Measurements from ENCODE around the gene GATA3. TPM values are rescaled to one million over a fixed set of nuclear protein-coding genes. Genes with fewer than 3 reads are reported as not detected.

GATA3 gene
- total RNA-seq, 4 donors from 2014 or later, result 0.35 to 1.3 (median 0.40) TPM; not detected in 1

DNA sequence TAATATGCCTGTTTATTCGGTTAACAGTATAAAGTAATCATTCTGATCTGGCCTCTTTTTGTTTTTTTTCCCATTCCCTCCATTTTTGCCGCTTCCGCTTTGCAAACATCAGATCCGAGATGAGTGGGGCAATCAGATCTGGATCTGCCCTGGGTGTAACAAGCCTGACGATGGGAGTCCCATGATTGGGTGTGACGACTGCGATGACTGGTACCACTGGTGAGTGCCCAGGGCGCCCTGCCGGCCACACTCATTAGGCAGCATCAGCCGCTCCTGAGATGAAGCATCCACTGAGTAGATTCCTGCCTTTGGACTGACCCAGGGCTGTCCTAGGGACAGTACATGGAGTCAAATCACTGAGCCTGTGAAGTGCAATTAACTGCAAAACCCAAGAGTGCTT, 40.9 kb upstream of the GATA3 start:
- DNase-seq, result no peak
- intact Hi-C loops (cut with DNase I), result no loop called here
- H3K4me1 ChIP-seq, result no peaks in the 10 kb centered on the region
- TF ChIP-seq, protein P1, sequence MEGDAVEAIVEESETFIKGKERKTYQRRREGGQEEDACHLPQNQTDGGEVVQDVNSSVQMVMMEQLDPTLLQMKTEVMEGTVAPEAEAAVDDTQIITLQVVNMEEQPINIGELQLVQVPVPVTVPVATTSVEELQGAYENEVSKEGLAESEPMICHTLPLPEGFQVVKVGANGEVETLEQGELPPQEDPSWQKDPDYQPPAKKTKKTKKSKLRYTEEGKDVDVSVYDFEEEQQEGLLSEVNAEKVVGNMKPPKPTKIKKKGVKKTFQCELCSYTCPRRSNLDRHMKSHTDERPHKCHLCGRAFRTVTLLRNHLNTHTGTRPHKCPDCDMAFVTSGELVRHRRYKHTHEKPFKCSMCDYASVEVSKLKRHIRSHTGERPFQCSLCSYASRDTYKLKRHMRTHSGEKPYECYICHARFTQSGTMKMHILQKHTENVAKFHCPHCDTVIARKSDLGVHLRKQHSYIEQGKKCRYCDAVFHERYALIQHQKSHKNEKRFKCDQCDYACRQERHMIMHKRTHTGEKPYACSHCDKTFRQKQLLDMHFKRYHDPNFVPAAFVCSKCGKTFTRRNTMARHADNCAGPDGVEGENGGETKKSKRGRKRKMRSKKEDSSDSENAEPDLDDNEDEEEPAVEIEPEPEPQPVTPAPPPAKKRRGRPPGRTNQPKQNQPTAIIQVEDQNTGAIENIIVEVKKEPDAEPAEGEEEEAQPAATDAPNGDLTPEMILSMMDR (IDR thresholded peaks at IDR 0.05), result no peak
- TF ChIP-seq POLR2A (IDR thresholded peaks at IDR 0.05), result no peak
- no peak overlapping the region for H3K27ac ChIP-seq
- peaks cover 0 to 75% (median 21%) of the 10 kb centered on the region in 3 donors for H3K36me3 ChIP-seq
- no peaks in the 10 kb centered on the region for H3K27me3 ChIP-seq
- WGBS, 2 donors, result 97% methylated on average over 6 to 7 of the region's 10 CpGs
- no peaks in the 10 kb centered on the region for H3K9me3 ChIP-seq
- H3K4me3 ChIP-seq, result no peak overlapping the region

DNA sequence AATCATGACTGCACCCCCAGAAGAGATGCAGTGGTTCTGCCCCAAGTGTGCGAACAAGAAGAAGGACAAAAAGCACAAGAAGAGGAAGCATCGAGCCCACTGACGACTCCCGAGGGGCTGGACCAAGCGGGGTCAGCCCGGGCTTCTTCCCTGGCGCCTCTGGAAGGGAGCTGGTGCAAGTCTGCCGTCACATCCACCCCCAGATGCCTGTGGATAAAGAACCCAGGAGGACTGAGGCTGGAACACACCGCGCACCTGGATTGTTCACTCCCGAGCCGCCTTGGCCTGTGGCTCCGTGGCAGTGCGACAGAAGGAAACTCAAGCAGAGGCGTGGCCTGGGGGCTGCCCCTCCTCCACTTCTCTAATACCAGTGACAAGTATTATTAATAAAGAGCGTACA, 39.8 kb upstream of the GATA3 start:
- H3K36me3 ChIP-seq, result peaks cover 0 to 65% (median 18%) of the 10 kb centered on the region in 3 donors
- H3K9me3 ChIP-seq, result no peaks in the 10 kb centered on the region
- TF ChIP-seq, protein P1 (IDR thresholded peaks at IDR 0.05), result no peak
- no peak for TF ChIP-seq POLR2A (IDR thresholded peaks at IDR 0.05)
- H3K27me3 ChIP-seq, result no peaks in the 10 kb centered on the region
- DNase-seq, result no peak
- 90 to 94% methylated on average over 14 to 16 of the region's 16 CpGs for WGBS, 2 donors
- H3K27ac ChIP-seq, result no peak overlapping the region
- no peaks in the 10 kb centered on the region for H3K4me1 ChIP-seq
- H3K4me3 ChIP-seq, result no peak overlapping the region
- intact Hi-C loops (cut with DNase I), result no loop called here

DNA sequence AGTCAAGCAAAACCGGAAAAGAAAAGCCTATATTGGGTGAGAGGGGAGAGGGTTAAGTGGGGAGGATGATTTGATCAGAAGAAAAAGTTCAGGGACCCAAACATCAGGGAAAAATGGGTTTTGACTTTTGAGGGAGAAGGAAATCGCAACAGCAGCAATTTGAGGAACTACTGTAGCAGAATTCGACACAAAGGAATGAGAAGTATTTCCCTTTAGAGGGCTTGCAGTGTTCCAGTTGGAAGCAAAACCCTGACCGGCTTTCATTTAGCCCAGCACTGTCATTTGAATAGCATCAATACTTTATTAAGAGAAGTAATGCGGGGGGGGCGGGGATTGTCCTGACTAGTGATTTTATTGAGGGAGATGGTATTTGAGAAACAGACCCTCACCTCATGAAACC, 37.2 kb upstream of the GATA3 start:
- no peak overlapping the region for H3K27ac ChIP-seq
- H3K4me3 ChIP-seq, result no peak overlapping the region
- DNase-seq, result no peak
- peaks cover 0 to 39% (median 14%) of the 10 kb centered on the region in 3 donors for H3K36me3 ChIP-seq
- intact Hi-C loops (cut with DNase I), result no loop called here
- H3K27me3 ChIP-seq, result no peaks in the 10 kb centered on the region
- no peaks in the 10 kb centered on the region for H3K4me1 ChIP-seq
- no peaks in the 10 kb centered on the region for H3K9me3 ChIP-seq
- TF ChIP-seq, protein P1 (IDR thresholded peaks at IDR 0.05), result no peak
- no peak for TF ChIP-seq POLR2A (IDR thresholded peaks at IDR 0.05)
- WGBS, 2 donors, result 68 to 72% methylated on average over 5 to 6 of the region's 6 CpGs

GRCh38 chr10:8023321-8023720, 31.2 kb upstream of the GATA3 start:
- intact Hi-C loops (cut with DNase I), result no loop called here

DNA sequence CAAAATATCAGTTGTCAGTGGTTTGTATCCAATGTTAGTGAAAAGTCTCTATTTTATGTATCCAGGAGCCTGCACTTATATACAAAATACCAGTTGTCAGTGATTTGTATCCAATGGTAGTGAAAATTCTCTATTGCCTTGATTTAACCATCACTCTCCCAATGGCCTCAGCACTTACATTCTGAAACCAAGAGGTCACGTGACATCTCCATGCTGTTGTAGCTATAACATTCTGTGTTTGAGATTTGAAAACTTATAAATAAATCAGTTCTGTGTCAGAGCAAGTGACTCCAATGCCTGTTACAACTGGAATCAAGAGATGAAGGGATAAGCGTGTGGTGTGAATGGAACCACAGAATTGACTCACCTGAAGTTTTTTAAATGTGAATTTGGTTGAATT, 30.6 kb upstream of the GATA3 start:
- Histone ChIP-seq H3K27me3 (peaks cover 0 to 41% (median 2%) of the 10 kb centered on the region in 4 donors), H3K4me1 (peaks cover 0 to 5% (median 0%) of the 10 kb centered on the region in 3 donors), H3K36me3 (no peaks in the 10 kb centered on the region), H3K9me3 (no peaks in the 10 kb centered on the region), H3K4me3 (no peak overlapping the region), H3K27ac (no peak overlapping the region)
- WGBS, 2 donors, result 78 to 91% methylated on average over 2 of the region's 2 CpGs
- no peak for TF ChIP-seq POLR2A (IDR thresholded peaks at IDR 0.05)
- intact Hi-C loops (cut with DNase I), result no loop called here
- DNase-seq, result no peak

More at GRCh38 chr10:8023321-8023720, 31.2 kb upstream of the GATA3 start:
- 65 to 76% methylated on average over 3 to 4 of the region's 4 CpGs for WGBS, 2 donors
- Histone ChIP-seq H3K36me3 (no peaks in the 10 kb centered on the region), H3K4me3 (no peak overlapping the region), H3K4me1 (peaks cover 0 to 5% (median 0%) of the 10 kb centered on the region in 3 donors), H3K27me3 (peaks cover 0 to 41% (median 2%) of the 10 kb centered on the region in 4 donors), H3K27ac (no peak overlapping the region), H3K9me3 (no peaks in the 10 kb centered on the region)
- DNase-seq, result no peak
- no peak for TF ChIP-seq POLR2A (IDR thresholded peaks at IDR 0.05)
- TF ChIP-seq, protein P1 (IDR thresholded peaks at IDR 0.05), result no peak

Data from esophagus squamous epithelium (tissue), 5 donors.